ENCODE data around the gene ACTR3C. TPM values are rescaled to one million over a fixed set of nuclear protein-coding genes. Genes with fewer than 3 reads are reported as not detected.

The ACTR3C gene
- total and polyA plus RNA-seq, 2 of the 13 experiments (the other 11 are each of a cell fraction or from before 2014, with no cell fraction given), result 3.8 to 7.5 TPM

- TF ChIP-seq ZBTB39 (CRISPR knock-in tag; IDR thresholded peaks at IDR 0.05) (no peak), ZXDC (CRISPR knock-in tag; IDR thresholded peaks at IDR 0.05) (no peak), ZSCAN22 (CRISPR knock-in tag; IDR thresholded peaks at IDR 0.05) (no peak), ZMAT3 (CRISPR knock-in tag; conservative IDR thresholded peaks at IDR 0.05) (no peak), ZBTB26 (CRISPR knock-in tag; IDR thresholded peaks at IDR 0.05; ENCODE audit: borderline replicate concordance) (0 out of 2 replicates have a peak, but pooled peaks have one; percentile 5), ZNF740 (CRISPR knock-in tag; IDR thresholded peaks at IDR 0.05) (no peak), KDM5B (CRISPR knock-in tag; IDR thresholded peaks at IDR 0.05; ENCODE audit: borderline replicate concordance) (no peak), NR2F1 (CRISPR knock-in tag; IDR thresholded peaks at IDR 0.05) (no peak), PBX2 (CRISPR knock-in tag; IDR thresholded peaks at IDR 0.05) (peak; percentile 40; the same call in 1 of the 2 replicates), ZNF572 (CRISPR knock-in tag; IDR thresholded peaks at IDR 0.05) (0 out of 2 replicates have a peak, but pooled peaks have one; percentile 73), ZNF142 (CRISPR knock-in tag; IDR thresholded peaks at IDR 0.05) (no peak), ZNF784 (CRISPR knock-in tag; IDR thresholded peaks at IDR 0.05; ENCODE audit: borderline replicate concordance) (0 out of 2 replicates have a peak, but pooled peaks have one; percentile 6), KLF13 (CRISPR knock-in tag; IDR thresholded peaks at IDR 0.05) (no peak), CENPBD1 (CRISPR knock-in tag; IDR thresholded peaks at IDR 0.05; ENCODE audit: borderline replicate concordance, low read depth) (no peak)
Observed at GRCh38 chr7:150342121-150342408, 18.7 kb upstream of the ACTR3C start (continued).

Measured in HepG2 (cell line).